Right atrium auricular region (tissue), 2 donors: ENCODE results near the gene TBRG4. TPM values are rescaled to one million over a fixed set of nuclear protein-coding genes. Genes with fewer than 3 reads are reported as not detected.

Experiments used
- DNase-seq: peaks from one replicate; pipeline ENCODE4 v3.0.0-alpha.2; 2019; ENCODE audit warnings: low spot score
- H3K27ac ChIP-seq, 2 donors: fragments of 200-600 bp; sonication (generic); 1 replicate in 1 of 2; 2 replicates in 1 of 2; pipeline ENCODE4 v1.5.1; 2016 to 2019
- H3K27me3 ChIP-seq, 2 donors: fragments of 200-600 bp; sonication (generic); one replicate each; pipeline versions ENCODE4 v1.5.1 to v1.6.0; 2017 to 2019
- H3K36me3 ChIP-seq: fragments of 200-600 bp; sonication (generic); one replicate; pipeline ENCODE4 v1.5.1; 2016
- H3K4me1 ChIP-seq, 2 donors: fragments of 200-600 bp; sonication (generic); one replicate each; pipeline versions ENCODE4 v1.5.1 to v1.6.0; 2017 to 2019
- H3K4me3 ChIP-seq, 2 donors: fragments of 200-600 bp; sonication (generic); 1 replicate in 1 of 2; 2 replicates in 1 of 2; pipeline ENCODE4 v1.5.1; 2017 to 2019; ENCODE audit warnings: mild to moderate bottlenecking in 1 of 2, moderate library complexity in 1 of 2
- H3K9me3 ChIP-seq, 2 donors: fragments of 200-600 bp; sonication (generic); one replicate each; pipeline ENCODE4 v1.5.1; 2019
- total RNA-seq, 2 donors: library from RNA; depleted of rRNA; stranded (reverse); fragments of >200 nt; gene quantifications; one replicate each; pipeline ENCODE4 v1.1.0, GENCODE V29; 2016
- TF ChIP-seq, protein P1 (sequence below), 2 donors: fragments of 200-600 bp; sonication (generic); IDR thresholded peaks; one replicate each; pipeline ENCODE4 v1.5.1; 2019; ENCODE audit warnings: antibody characterized with exemption in 2 of 2

Gene TBRG4
- total RNA-seq, 2 donors from 2014 or later: 46.1 to 48.2 TPM

DNA sequence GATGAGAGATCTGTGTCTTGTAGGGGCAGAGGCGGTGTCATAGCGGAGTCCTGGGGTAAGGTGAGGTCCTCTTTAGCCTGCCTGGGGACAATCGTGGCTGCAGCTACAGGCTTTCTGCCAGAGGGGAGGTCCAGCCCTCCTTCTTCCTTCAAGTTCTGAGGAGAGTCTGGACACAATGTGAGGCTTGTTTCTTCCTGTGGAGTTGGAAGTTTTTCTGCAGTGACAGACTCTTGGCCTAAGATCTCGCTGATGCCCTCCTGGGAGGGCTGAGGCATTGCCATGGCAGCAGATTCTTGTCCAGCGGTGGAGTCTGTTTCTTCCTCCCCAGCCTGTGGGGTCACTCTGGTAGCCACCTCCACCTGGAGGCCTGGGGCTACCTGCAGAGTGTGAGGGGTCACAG, 27.2 kb downstream of the TBRG4 start:
- no peaks in the 10 kb centered on the region for H3K36me3 ChIP-seq
- H3K4me3 ChIP-seq: no peak overlapping the region
- H3K27ac ChIP-seq: no peak overlapping the region
- no peaks in the 10 kb centered on the region for H3K9me3 ChIP-seq
- peaks cover 0 to 26% of the 10 kb centered on the region in 2 donors for H3K4me1 ChIP-seq
- H3K27me3 ChIP-seq: no peaks in the 10 kb centered on the region
- TF ChIP-seq, protein P1, sequence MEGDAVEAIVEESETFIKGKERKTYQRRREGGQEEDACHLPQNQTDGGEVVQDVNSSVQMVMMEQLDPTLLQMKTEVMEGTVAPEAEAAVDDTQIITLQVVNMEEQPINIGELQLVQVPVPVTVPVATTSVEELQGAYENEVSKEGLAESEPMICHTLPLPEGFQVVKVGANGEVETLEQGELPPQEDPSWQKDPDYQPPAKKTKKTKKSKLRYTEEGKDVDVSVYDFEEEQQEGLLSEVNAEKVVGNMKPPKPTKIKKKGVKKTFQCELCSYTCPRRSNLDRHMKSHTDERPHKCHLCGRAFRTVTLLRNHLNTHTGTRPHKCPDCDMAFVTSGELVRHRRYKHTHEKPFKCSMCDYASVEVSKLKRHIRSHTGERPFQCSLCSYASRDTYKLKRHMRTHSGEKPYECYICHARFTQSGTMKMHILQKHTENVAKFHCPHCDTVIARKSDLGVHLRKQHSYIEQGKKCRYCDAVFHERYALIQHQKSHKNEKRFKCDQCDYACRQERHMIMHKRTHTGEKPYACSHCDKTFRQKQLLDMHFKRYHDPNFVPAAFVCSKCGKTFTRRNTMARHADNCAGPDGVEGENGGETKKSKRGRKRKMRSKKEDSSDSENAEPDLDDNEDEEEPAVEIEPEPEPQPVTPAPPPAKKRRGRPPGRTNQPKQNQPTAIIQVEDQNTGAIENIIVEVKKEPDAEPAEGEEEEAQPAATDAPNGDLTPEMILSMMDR (IDR thresholded peaks at IDR 0.05): no peak
- no peak for DNase-seq

DNA sequence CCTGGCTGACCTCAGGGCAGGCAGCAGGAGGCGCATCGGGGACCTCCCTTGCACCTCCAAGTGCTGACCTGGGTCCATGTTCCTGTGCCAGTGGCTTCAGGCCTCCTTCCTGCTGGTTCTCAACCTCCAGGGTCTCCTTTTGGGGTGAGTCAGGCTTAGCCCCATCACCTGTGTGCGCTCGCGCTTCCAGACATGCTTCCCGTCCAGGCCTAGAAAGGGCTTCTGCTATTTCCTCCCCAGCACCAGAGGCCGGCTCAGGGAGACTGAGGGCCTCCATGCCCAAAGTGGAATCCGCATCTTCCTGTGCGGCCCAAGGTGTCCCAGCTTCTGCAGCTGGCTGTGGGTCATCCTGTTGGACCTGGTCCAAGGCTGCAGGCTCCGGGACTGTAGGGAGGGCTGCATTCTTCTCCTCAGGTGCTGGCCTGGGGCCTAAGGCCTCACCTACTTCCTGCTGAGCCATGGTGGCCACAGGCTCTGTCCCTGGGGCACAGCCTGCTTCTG, 28.6 kb downstream of the TBRG4 start:
- H3K36me3 ChIP-seq: peaks cover 2% of the 10 kb centered on the region
- no peaks in the 10 kb centered on the region for H3K9me3 ChIP-seq
- no peak for DNase-seq
- peaks cover 0 to 12% of the 10 kb centered on the region in 2 donors for H3K4me1 ChIP-seq
- no peak overlapping the region for H3K4me3 ChIP-seq
- no peak overlapping the region for H3K27ac ChIP-seq
- TF ChIP-seq, protein P1 (IDR thresholded peaks at IDR 0.05): no peak
- no peaks in the 10 kb centered on the region for H3K27me3 ChIP-seq

DNA sequence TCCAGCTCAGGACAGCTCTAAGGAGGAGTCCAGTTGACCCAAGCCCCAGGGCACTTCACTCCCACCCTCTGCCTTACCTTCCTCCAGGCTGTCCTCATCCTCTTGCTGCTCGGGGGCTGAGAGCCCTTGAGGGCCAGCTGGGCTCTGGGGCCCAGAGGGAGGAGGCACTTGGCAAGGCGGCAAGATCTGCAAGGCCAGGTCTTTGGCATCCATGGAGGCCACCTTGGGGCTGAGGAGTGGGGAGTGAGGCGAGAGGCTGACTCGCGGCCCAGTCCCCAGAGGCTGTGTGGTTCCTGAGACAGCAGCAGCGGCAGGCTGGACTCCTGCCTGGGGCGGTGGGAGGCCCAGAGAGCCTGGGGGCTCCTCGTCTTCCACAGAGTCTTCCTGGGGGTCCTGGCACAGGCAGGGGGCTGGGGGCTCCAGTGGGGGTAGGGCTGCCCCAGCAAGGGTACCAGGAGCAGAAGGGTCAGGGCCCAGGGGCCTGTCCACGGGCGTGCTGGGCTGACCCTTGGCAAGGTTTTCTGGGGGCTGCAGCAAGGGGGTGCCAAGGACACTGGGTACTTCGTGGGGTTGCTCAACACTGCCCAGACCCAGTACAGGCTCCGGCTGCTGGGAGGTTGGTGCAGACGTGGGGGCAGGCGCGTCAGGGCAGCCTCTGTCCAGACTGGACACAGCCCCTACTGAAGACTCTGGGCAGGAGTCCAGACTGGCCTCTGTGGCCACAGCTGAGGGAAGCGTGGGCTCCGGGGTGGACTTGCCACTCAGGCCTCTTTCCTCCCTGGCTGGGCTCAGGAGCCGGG, 29.3 kb downstream of the TBRG4 start:
- no peak overlapping the region for H3K4me3 ChIP-seq
- TF ChIP-seq, protein P1 (IDR thresholded peaks at IDR 0.05): no peak
- peaks cover 0 to 9% of the 10 kb centered on the region in 2 donors for H3K4me1 ChIP-seq
- DNase-seq: no peak
- H3K9me3 ChIP-seq: no peaks in the 10 kb centered on the region
- no peaks in the 10 kb centered on the region for H3K27me3 ChIP-seq
- H3K36me3 ChIP-seq: peaks cover 8% of the 10 kb centered on the region
- H3K27ac ChIP-seq: no peak overlapping the region

DNA sequence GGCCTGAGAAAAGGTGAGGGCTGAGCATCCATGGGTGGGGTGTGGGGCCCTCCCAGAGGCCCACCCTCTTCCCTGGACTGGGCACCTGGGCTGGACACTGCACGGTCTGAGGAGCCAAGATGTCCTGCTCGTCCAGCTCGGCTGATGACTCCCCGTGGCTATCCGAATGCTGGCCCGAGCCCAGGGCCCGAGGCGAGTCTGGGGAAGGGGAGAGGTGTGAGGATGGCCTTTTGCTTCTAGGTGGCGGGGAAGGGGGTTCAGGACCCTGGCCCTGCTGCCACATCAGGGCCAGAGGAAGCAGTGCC, 29.9 kb downstream of the TBRG4 start:
- no peaks in the 10 kb centered on the region for H3K9me3 ChIP-seq
- peaks cover 12% of the 10 kb centered on the region for H3K36me3 ChIP-seq
- no peak overlapping the region for H3K4me3 ChIP-seq
- DNase-seq: no peak
- peaks cover 0 to 9% of the 10 kb centered on the region in 2 donors for H3K4me1 ChIP-seq
- H3K27me3 ChIP-seq: no peaks in the 10 kb centered on the region
- TF ChIP-seq, protein P1 (IDR thresholded peaks at IDR 0.05): no peak
- no peak overlapping the region for H3K27ac ChIP-seq

DNA sequence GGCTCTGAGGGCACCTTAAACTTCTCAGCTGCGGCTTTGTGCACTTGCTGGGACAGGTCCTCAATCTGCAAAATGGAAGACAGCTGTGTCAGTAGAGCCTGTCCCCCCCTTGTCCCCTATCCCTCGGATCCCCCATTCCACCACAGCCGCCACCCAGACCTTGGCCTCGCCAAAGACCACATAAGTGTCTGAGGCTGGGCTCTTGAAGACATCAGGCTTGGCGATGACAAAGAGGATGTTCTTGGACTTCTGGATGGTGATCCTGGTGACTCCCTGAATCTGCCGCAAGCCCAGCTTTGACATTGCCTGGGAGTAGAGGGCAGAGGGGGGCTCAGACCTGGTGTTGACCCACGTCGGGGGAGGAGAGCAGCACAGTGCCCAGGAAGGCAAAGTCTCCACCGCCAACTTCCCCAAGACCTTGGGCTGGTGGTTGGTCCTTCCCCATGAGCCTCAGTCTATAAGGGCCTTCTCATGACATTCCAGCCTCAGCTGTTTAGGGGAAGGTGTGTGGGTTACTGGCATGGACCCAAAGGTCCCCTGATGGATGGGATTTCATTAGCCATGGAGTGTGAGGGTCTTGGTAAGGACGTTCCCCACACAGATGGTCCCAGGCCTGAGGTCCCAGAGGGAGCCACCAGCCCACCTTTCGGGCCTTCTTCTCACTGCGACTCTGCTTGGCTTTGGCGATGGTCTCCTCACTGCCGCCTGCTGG, 30.4 kb downstream of the TBRG4 start:
- H3K27ac ChIP-seq: no peak overlapping the region
- TF ChIP-seq, protein P1 (IDR thresholded peaks at IDR 0.05): no peak
- H3K4me1 ChIP-seq: peaks cover 0 to 9% of the 10 kb centered on the region in 2 donors
- H3K27me3 ChIP-seq: no peaks in the 10 kb centered on the region
- no peak overlapping the region for H3K4me3 ChIP-seq
- H3K9me3 ChIP-seq: no peaks in the 10 kb centered on the region
- DNase-seq: no peak
- H3K36me3 ChIP-seq: peaks cover 17% of the 10 kb centered on the region
